ENCODE results near the gene PHLDB1.

DNA sequence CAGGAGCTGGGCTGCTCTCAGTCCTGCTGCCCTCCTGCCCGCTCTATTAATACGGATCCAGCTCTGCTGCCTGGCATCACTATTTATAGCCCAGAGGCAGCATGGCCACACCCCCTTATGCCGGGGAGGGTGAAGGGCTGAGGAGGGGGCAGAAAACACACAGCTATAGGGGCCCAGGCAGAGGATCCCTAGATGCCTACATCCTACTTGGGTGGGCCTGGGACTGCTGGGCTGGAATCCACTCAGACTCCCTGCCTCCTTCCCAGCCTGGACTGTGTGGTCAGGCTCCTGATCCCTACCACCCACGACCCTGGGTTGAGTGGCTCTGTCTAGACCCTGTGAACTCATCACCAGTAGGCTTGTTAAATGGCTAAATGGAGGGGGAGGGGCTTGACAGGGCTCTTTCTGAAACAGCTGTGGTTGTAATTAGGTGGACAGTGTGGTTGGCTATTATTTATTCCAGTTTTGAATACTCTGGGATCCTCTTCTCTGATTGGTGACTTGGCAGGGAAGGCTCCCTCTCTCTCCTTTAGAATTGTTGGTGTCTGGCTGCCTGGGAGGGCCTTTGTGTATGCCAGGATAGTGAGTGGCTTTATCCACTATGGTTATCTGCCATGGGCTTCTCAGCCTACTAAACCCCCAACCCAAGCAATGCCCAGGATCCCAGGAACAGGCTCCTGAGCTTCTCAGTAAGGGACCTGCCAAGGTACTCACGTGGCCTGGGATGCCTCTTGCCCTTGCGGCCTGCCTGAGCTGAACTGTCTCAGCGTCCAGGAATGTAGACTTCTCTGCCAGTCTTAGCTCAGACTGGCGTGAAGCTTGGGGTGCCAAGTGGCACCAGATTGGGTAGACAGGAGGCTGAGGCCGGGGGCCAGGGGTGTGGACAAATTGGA lies 15.2 kb downstream of the PHLDB1 start:
- TF ChIP-seq CEBPB (IDR thresholded peaks at IDR 0.05; ENCODE audit: low read depth): no peak
- TF ChIP-seq EZH2phosphoT487 (IDR thresholded peaks at IDR 0.05; ENCODE audit: borderline replicate concordance): no peak
- no peak for TF ChIP-seq FOSL1 (IDR thresholded peaks at IDR 0.05; ENCODE audit: low read depth)
- TF ChIP-seq, protein P1, sequence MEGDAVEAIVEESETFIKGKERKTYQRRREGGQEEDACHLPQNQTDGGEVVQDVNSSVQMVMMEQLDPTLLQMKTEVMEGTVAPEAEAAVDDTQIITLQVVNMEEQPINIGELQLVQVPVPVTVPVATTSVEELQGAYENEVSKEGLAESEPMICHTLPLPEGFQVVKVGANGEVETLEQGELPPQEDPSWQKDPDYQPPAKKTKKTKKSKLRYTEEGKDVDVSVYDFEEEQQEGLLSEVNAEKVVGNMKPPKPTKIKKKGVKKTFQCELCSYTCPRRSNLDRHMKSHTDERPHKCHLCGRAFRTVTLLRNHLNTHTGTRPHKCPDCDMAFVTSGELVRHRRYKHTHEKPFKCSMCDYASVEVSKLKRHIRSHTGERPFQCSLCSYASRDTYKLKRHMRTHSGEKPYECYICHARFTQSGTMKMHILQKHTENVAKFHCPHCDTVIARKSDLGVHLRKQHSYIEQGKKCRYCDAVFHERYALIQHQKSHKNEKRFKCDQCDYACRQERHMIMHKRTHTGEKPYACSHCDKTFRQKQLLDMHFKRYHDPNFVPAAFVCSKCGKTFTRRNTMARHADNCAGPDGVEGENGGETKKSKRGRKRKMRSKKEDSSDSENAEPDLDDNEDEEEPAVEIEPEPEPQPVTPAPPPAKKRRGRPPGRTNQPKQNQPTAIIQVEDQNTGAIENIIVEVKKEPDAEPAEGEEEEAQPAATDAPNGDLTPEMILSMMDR (IDR thresholded peaks at IDR 0.05 in 2 of 3, conservative IDR thresholded peaks at IDR 0.05 in 1 of 3; ENCODE audit: borderline replicate concordance in 1 of 3, insufficient read depth in 1 of 3, low read depth in 2 of 3, low read length in 2 of 3): no peak
- no peak for TF ChIP-seq ZFX (IDR thresholded peaks at IDR 0.05)
- TF ChIP-seq POLR2AphosphoS5 (IDR thresholded peaks at IDR 0.05; ENCODE audit: low read depth, low read length): no peak; the same call in 1 of the 2 replicates
- no peak for TF ChIP-seq POLR2A (IDR thresholded peaks at IDR 0.05; ENCODE audit: borderline replicate concordance, extremely low read depth, insufficient read depth, insufficient read length)
- TF ChIP-seq EGR1 (IDR thresholded peaks at IDR 0.05; ENCODE audit: low read depth): no peak

Data from HCT116 (cell line).